Measurements from ENCODE around the gene KCNIP4. TPM values are rescaled to one million over a fixed set of nuclear protein-coding genes. Genes with fewer than 3 reads are reported as not detected.

The KCNIP4 gene
- total and polyA plus RNA-seq, 11 donors: 0.19 TPM; not detected in 10

GRCh38 chr4:21454201-21454600 lies 494.4 kb downstream of the KCNIP4 start:
- ATAC-seq (no peak), DNase-seq (no peak)
- no peaks in the 10 kb centered on the region for H3K4me1 ChIP-seq
- no peak for TF ChIP-seq POLR2A (IDR thresholded peaks at IDR 0.05)
- no peak for TF ChIP-seq CTCF (IDR thresholded peaks at IDR 0.05)
- H3K9me3 ChIP-seq: no peaks in the 10 kb centered on the region
- no peaks in the 10 kb centered on the region for H3K27me3 ChIP-seq
- no peak overlapping the region for H3K4me3 ChIP-seq
- intact Hi-C loops (cut with DNase I): no loop called here
- WGBS, 4 donors: 48 to 70% (median 61%) methylated on average over 4 of the region's 4 CpGs
- no peaks in the 10 kb centered on the region for H3K36me3 ChIP-seq
- H3K27ac ChIP-seq: no peak overlapping the region

GRCh38 chr4:21452931-21453330 lies 495.6 kb downstream of the KCNIP4 start:
- Histone ChIP-seq H3K4me3 (no peak overlapping the region), H3K9me3 (no peaks in the 10 kb centered on the region), H3K4me1 (no peaks in the 10 kb centered on the region), H3K27ac (no peak overlapping the region), H3K27me3 (no peaks in the 10 kb centered on the region), H3K36me3 (no peaks in the 10 kb centered on the region)
- intact Hi-C loops (cut with DNase I): no loop called here
- no peak for TF ChIP-seq POLR2A (IDR thresholded peaks at IDR 0.05)
- no peak for TF ChIP-seq CTCF (IDR thresholded peaks at IDR 0.05)
- DNase-seq (no peak), ATAC-seq (no peak)

GRCh38 chr4:21451032-21451431 lies 497.5 kb downstream of the KCNIP4 start:
- intact Hi-C loops (cut with DNase I): no loop called here
- ATAC-seq: no peak
- Histone ChIP-seq H3K4me1 (no peaks in the 10 kb centered on the region), H3K27ac (no peak overlapping the region), H3K9me3 (no peaks in the 10 kb centered on the region), H3K36me3 (no peaks in the 10 kb centered on the region), H3K4me3 (no peak overlapping the region), H3K27me3 (no peaks in the 10 kb centered on the region)
- TF ChIP-seq POLR2A (IDR thresholded peaks at IDR 0.05) (no peak), CTCF (IDR thresholded peaks at IDR 0.05) (no peak)
- 7 to 25% (median 12%) methylated on average over 1 of the region's 1 CpG for WGBS, 4 donors
- DNase-seq: no peak

- DNase-seq: no peak
- H3K4me1 ChIP-seq: no peaks in the 10 kb centered on the region
- no peak overlapping the region for H3K4me3 ChIP-seq
- no peak for ATAC-seq
- 29 to 44% (median 37%) methylated on average over 4 of the region's 4 CpGs for WGBS, 4 donors
- H3K9me3 ChIP-seq: no peaks in the 10 kb centered on the region
- intact Hi-C loops (cut with DNase I): no loop called here
- no peaks in the 10 kb centered on the region for H3K36me3 ChIP-seq
- no peak overlapping the region for H3K27ac ChIP-seq
- H3K27me3 ChIP-seq: no peaks in the 10 kb centered on the region
- TF ChIP-seq POLR2A (IDR thresholded peaks at IDR 0.05) (no peak), CTCF (IDR thresholded peaks at IDR 0.05) (no peak)
Observed at GRCh38 chr4:21450331-21450730, 498.2 kb downstream of the KCNIP4 start.

Measured in heart left ventricle (tissue), 16 donors.